Adrenal gland (tissue), 5 donors: Measurements from ENCODE around the gene NR5A2.

Experiments
- POLR2A ChIP-seq, 2 donors: fragments of 450-650 bp; IDR thresholded peaks; one replicate each; pipeline ENCODE4 v1.6.1; 2017; ENCODE audit warnings: antibody characterized with exemption in 2 of 2, mild to moderate bottlenecking in 2 of 2, moderate library complexity in 1 of 2
- TF ChIP-seq, protein P1 (sequence below), 6 experiments: fragments of 450-650 bp in 4 of 6; fragments of 200-600 bp in 2 of 6; sonication (generic) in 1 of 6; IDR thresholded peaks; 1 replicate in 5 of 6; 2 replicates in 1 of 6; pipeline versions ENCODE4 v1.5.1 to v1.8.0; 2016 to 2021; ENCODE audit warnings: antibody characterized with exemption in 6 of 6, mild to moderate bottlenecking in 2 of 6, moderate library complexity in 1 of 6
- donor health status: DM: no; HTN: no; CAD: no.

GRCh38 chr1:200217703-200218102 is 190.2 kb downstream of the NR5A2 start:
- TF ChIP-seq, protein P1, sequence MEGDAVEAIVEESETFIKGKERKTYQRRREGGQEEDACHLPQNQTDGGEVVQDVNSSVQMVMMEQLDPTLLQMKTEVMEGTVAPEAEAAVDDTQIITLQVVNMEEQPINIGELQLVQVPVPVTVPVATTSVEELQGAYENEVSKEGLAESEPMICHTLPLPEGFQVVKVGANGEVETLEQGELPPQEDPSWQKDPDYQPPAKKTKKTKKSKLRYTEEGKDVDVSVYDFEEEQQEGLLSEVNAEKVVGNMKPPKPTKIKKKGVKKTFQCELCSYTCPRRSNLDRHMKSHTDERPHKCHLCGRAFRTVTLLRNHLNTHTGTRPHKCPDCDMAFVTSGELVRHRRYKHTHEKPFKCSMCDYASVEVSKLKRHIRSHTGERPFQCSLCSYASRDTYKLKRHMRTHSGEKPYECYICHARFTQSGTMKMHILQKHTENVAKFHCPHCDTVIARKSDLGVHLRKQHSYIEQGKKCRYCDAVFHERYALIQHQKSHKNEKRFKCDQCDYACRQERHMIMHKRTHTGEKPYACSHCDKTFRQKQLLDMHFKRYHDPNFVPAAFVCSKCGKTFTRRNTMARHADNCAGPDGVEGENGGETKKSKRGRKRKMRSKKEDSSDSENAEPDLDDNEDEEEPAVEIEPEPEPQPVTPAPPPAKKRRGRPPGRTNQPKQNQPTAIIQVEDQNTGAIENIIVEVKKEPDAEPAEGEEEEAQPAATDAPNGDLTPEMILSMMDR (IDR thresholded peaks at IDR 0.05), result no peak
- no peak for TF ChIP-seq POLR2A (IDR thresholded peaks at IDR 0.05)
